Heart left ventricle (tissue), 16 donors: ENCODE data around the gene AGPAT2. TPM values are rescaled to one million over a fixed set of nuclear protein-coding genes. Genes with fewer than 3 reads are reported as not detected.

ENCODE experiments used
- ATAC-seq, 4 donors: fragments of 200-7000 bp; cut with Tn5 transposase; one replicate each; pipeline ENCODE4 v1.9.1; 2020 to 2022; ENCODE audit warnings: moderate library complexity in 4 of 4, mild to moderate bottlenecking in 3 of 4, moderate number of reproducible peaks in 1 of 4
- DNase-seq, 5 donors: peaks; one replicate each; pipeline ENCODE4 v3.0.0-alpha.2; 2020
- H3K27ac ChIP-seq, 12 donors: fragments of 200-600 bp; sonication (generic) in 4 of 12; one replicate each; pipeline versions ENCODE4 v1.5.0 to v1.8.0; 2016 to 2022; ENCODE audit warnings: mild to moderate bottlenecking in 2 of 12
- H3K27me3 ChIP-seq, 9 donors: fragments of 200-600 bp; sonication (generic) in 2 of 9; one replicate each; pipeline versions ENCODE4 v1.5.1 to v1.8.0; 2016 to 2022; ENCODE audit warnings: mild to moderate bottlenecking in 3 of 9
- H3K36me3 ChIP-seq, 9 donors: fragments of 200-600 bp; sonication (generic) in 2 of 9; one replicate each; pipeline versions ENCODE4 v1.5.0 to v1.8.0; 2018 to 2022; ENCODE audit warnings: mild to moderate bottlenecking in 2 of 9
- H3K4me1 ChIP-seq, 12 donors: fragments of 200-600 bp; sonication (generic) in 4 of 12; one replicate each; pipeline versions ENCODE4 v1.5.0 to v1.8.0; 2016 to 2022; ENCODE audit warnings: mild to moderate bottlenecking in 3 of 12
- H3K4me3 ChIP-seq, 12 donors: fragments of 200-600 bp; sonication (generic) in 4 of 12; one replicate each; pipeline versions ENCODE4 v1.5.0 to v1.8.0; 2017 to 2022; ENCODE audit warnings: mild to moderate bottlenecking in 9 of 12, moderate library complexity in 4 of 12
- H3K9me3 ChIP-seq, 12 donors: fragments of 200-600 bp; sonication (generic) in 4 of 12; one replicate each; pipeline versions ENCODE4 v1.5.0 to v1.8.0; 2016 to 2022; ENCODE audit warnings: mild to moderate bottlenecking in 1 of 12
- CTCF ChIP-seq, 12 donors: fragments of 200-600 bp; sonication (generic) in 4 of 12; IDR thresholded peaks; one replicate each; pipeline versions ENCODE4 v1.5.0 to v1.8.0; 2018 to 2022; ENCODE audit warnings: antibody characterized with exemption in 12 of 12, mild to moderate bottlenecking in 5 of 12
- POLR2A ChIP-seq, 2 donors: fragments of 450-650 bp; IDR thresholded peaks; one replicate each; pipeline ENCODE4 v1.6.1; 2017; ENCODE audit warnings: antibody characterized with exemption in 2 of 2, mild to moderate bottlenecking in 2 of 2, moderate library complexity in 2 of 2
- WGBS, 4 donors: extraction: QIAGEN DNeasy Blood & Tissue Kit in 2 of 4; methylation state at CpG; one replicate each; pipeline versions ENCODE4 v1.1.5 to v1.1.7; 2013 to 2018; 5-methylcytosine and 5-hydroxymethylcytosine counted together
- intact Hi-C, 10 donors: fragments of 100-400 bp; cut with DNase I; formaldehyde crosslinking; loops; one replicate each; pipeline versions ENCODE4 v1.11.1 to v1.14.2; 2022
- polyA plus RNA-seq, 2 donors: library from polyadenylated mRNA; stranded (reverse); fragments of 200-250 nt; gene quantifications; one replicate each; pipeline ENCODE4 v1.2.3, GENCODE V29; 2013
- total RNA-seq, 9 donors: library from RNA; depleted of rRNA in 2 of 9; stranded (reverse); fragments of >200 nt in 2 of 9; fragmentation: NEBNext Ultra II Directional in 3 of 9; extraction: Animal tissue kit (Norgen Biotek cat#: 25700) in 3 of 9; gene quantifications; one replicate each; pipeline versions ENCODE4 v1.1.0 to v1.2.4, GENCODE V29; 2016 to 2023
- donor health status: ischemic (EF 13 %, LVEDD 7.1; RV severe dilation, severe dysfunction).
- donor health status: healthy with polysubstance abuse.
- donor health status: DM: no; HTN: yes; CAD: no.
- donor health status: DM: no; HTN: no; CAD: no.
- donor health status: ischemic (EF 25% LVEDD 6.9; RV normal size, moderate dysfunction).
- donor health status: ischemic (EF 25% LVEDD 5.7; RV mildly dilated, moderate dysfunction).
- donor health status: healthy.
- donor health status: DM: yes; HTN: yes; CAD: no.
- donor health status: ischemic (EF 35%, LVEDD 5.7; RV mildly dilated, moderate dysfunction).
- donor health status: nonischemic (EF 11% LVEDD 7.7; RV severe dilation, severe dysfunction).
- donor health status: DM: yes; HTN: yes; CAD: no.
- donor health status: PGD.
- donor health status: ischemic (EF 29% LVEDD 5.4; RV normal size, mild dysfunction).
- donor health status: nonischemic (EF 23%, LVEDD 6.1; RV moderate dilation, normal function).

AGPAT2 gene
- total and polyA plus RNA-seq, 11 donors = 52.4 to 122 (median 69.3) TPM

GRCh38 chr9:136692185-136693134, 5.2 kb upstream of the AGPAT2 start:
- no peaks in the 10 kb centered on the region for H3K27me3 ChIP-seq
- DNase-seq = peak in 1 of 5 donors; percentile 24
- no peaks in the 10 kb centered on the region for H3K9me3 ChIP-seq
- intact Hi-C loops = loop anchor here in 8 of 10 donors (5.0 to 10.0 kb wide), 4 partner anchors 50 to 210 kb away; partner anchors contain the start of gene SEC16A (in 3 of the 8)
- H3K4me3 ChIP-seq = no peak overlapping the region
- H3K27ac ChIP-seq = peak overlapping the region in 1 of 12 donors; percentile 92
- H3K36me3 ChIP-seq = no peaks in the 10 kb centered on the region
- ATAC-seq = no peak
- TF ChIP-seq CTCF (IDR thresholded peaks at IDR 0.05) (no peak), POLR2A (IDR thresholded peaks at IDR 0.05) (no peak)
- 84 to 93% (median 85%) methylated on average over 33 to 46 of the region's 46 CpGs for WGBS, 4 donors
- H3K4me1 ChIP-seq = peaks cover 3 to 70% (median 37%) of the 10 kb centered on the region in 12 donors

GRCh38 chr9:136691316-136692184, 4.3 kb upstream of the AGPAT2 start:
- H3K4me1 ChIP-seq = peaks cover 3 to 76% (median 36%) of the 10 kb centered on the region in 12 donors
- no peaks in the 10 kb centered on the region for H3K9me3 ChIP-seq
- peak in 3 of 5 donors; percentile 18 to 62 (median 29) for DNase-seq
- TF ChIP-seq CTCF (IDR thresholded peaks at IDR 0.05) (no peak), POLR2A (IDR thresholded peaks at IDR 0.05) (no peak)
- intact Hi-C loops = loop anchor here in 8 of 10 donors (5.0 to 10.0 kb wide), 4 partner anchors 49 to 209 kb away; partner anchors contain the start of gene SEC16A (in 3 of the 8)
- peak in 1 of 4 donors; percentile 0 for ATAC-seq
- peak overlapping the region in 10 of 12 donors; percentile 63 to 96 (median 89) for H3K27ac ChIP-seq
- H3K27me3 ChIP-seq = no peaks in the 10 kb centered on the region
- H3K4me3 ChIP-seq = no peak overlapping the region
- no peaks in the 10 kb centered on the region for H3K36me3 ChIP-seq
- WGBS, 4 donors = 76 to 91% (median 83%) methylated on average over 20 to 29 of the region's 29 CpGs

GRCh38 chr9:136690806-136691261, 3.6 kb upstream of the AGPAT2 start:
- peak; percentile 77 to 86 (median 82) for DNase-seq
- no peak for TF ChIP-seq POLR2A (IDR thresholded peaks at IDR 0.05)
- no peak for TF ChIP-seq CTCF (IDR thresholded peaks at IDR 0.05)
- Histone ChIP-seq H3K9me3 (no peaks in the 10 kb centered on the region), H3K27me3 (no peaks in the 10 kb centered on the region), H3K4me1 (peaks cover 3 to 83% (median 43%) of the 10 kb centered on the region in 12 donors), H3K27ac (peak overlapping the region; percentile 58 to 96 (median 88)), H3K36me3 (no peaks in the 10 kb centered on the region), H3K4me3 (no peak overlapping the region)
- WGBS, 4 donors = 17 to 39% (median 29%) methylated on average over 9 to 15 of the region's 15 CpGs
- intact Hi-C loops = loop anchor here in 8 of 10 donors (5.0 to 10.0 kb wide), 4 partner anchors 49 to 209 kb away; partner anchors contain the start of gene SEC16A (in 3 of the 8)
- peak; percentile 41 to 70 (median 48) for ATAC-seq
